Limb (tissue), 2 donors: Measurements from ENCODE around the gene CYCS.
"Not testable (repeated sequence)": the region's sequence is repeated elsewhere in the genome, so short reads cannot be mapped to it uniquely, and the experiment has no call there.

Source experiments
- DNase-seq, 2 donors: peaks; one replicate each; pipeline ENCODE4 v3.0.0-alpha.2; 2016; ENCODE audit errors: extremely low spot score in 2 of 2

The CYCS gene

DNA sequence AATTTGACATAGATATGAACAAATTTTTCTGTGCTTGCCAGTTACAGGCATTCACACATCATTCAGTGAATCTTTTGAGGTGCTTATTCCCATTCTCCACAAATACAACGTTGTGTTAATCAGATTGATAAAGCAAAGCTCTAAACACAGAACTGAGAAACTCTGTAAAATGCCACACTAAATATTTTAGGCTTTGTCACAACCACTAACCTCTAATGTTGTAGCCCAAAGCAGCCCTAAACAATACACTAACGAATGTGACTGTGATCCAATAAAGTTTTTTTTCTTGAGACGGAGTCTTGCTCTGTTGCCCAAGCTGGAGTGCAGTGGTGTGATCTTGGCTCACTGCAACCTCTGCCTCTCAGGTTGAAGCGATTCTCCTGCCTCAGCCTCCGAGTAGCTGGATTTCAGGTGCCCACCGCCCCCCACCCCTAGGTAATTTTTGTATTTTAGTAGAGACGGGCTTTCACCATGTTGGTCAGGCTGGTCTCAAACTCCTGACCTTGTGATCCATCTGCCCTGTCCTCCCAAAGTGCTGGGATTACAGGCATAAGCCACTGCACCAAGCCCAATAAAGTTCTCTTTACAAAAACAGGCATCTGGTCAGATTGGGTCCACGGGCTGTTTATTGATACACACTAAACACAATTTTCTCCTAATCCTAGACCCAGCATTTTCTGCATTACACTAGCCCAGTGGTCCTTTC is 6.9 kb downstream of the CYCS start:
- no peak for DNase-seq

DNA sequence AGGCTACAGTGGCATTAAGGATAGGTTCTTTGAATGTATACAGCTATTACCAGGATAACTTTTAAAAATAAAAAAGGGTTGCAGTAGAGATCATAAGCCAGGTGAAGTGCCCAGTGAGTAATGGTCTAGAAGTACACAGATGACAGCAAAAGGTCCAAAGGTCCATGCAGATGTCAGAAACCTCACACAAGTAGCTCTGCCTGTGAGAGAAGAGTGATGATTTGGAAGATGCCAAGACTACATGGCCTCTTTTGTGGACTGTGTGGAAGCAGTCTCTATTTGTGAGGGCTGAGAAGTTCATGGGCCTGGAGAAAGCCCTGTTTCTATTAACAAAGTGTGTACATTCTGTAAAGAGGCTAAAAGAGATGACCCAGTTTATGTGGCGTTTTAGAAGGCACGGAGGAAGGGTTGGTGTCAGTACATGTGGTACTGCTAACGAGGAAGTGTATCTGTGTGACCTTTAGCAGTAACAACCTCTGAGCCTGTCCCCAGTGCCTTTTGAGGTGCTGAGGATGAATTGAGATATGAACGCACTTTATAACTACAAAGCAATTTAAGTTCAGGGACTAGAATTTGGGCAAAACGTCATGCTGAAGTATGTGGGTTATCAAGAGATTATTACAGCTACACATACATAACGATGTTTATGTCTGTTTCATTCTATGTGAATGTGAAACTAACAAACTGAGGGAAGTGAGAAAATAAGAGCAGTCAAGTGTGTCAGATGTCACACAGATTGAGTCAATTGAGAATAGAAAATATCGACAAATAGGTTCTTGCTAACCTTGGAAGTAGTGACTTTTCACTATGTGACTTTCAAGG is 7.6 kb downstream of the CYCS start:
- DNase-seq, result no peak

DNA sequence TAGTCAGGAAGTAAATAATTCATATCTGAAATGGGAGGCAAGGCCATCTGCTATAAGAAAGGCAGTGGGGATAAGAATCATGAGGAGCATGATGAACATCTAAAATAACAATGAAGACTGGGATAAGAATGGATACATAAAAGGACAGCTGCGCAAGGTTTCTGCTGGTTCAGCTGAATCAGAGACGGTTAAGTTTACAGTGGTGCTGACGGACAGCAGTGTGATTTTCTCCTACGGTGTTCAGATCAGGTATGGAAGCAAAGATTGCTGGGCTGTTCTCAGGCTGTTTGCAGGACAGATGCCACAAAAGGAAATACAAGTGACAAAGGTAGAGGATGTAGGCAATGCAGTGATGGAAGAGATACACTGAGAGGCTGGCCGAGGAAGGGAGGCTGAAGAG is 8.4 kb downstream of the CYCS start:
- no peak for DNase-seq

- DNase-seq, result not testable (repeated sequence)
These were observed 14.5 kb downstream of the CYCS start for GRCh38 chr7:25110514-25110913.

- peak in 1 of 2 donors; percentile 8 for DNase-seq
These were observed 15.8 kb downstream of the CYCS start for GRCh38 chr7:25109276-25109675.

GRCh38 chr7:25105911-25106310 is 19.1 kb downstream of the CYCS start:
- DNase-seq, result no peak

DNA sequence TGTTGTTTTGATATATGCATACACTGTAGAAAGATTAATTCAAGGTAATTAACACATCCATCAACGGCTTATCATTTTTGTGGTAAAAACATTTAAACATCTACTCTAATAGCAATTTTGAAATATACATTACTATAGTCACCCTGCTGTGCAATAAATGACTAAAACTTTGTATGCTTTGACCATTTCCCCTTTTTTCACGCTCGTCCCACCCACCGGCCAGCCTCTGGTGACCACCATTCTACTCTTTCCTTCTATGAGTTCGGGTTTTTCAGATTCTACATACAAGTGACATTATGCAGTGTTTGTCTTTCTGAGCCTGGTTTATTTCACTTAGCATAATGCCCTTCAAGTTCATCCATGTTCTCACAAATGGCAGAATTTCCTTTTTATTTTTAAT is 21.3 kb downstream of the CYCS start:
- DNase-seq, result no peak

DNA sequence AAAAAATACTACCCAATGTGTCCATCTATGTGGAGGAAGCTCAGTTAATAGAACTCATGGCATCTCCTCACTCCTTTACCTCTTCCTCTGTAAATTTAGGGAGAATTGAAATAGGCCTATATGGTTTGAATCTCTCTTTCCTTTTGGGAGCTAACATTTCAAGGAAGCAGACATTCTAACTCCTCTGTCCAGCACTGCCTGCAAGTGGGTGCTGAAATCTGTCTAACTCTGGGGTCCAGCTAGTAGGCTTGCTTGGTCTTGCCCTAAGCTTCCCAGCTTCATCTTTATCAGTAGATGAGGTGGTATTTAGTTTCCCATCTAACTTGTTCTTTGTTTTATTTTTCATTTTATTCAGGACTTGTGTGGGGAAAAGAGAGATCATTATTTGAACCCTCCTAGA is 23.2 kb downstream of the CYCS start:
- no peak for DNase-seq

- DNase-seq, result peak; percentile 43 to 61
These were observed 26.7 kb downstream of the CYCS start for GRCh38 chr7:25098096-25099046.

- DNase-seq, result no peak
These were observed 29.3 kb downstream of the CYCS start for GRCh38 chr7:25095516-25096345.

- DNase-seq, result peak in 1 of 2 donors; percentile 77
These were observed 31.7 kb downstream of the CYCS start for GRCh38 chr7:25093268-25093826.

GRCh38 chr7:25091779-25092178 is 33.3 kb downstream of the CYCS start:
- no peak for DNase-seq

DNA sequence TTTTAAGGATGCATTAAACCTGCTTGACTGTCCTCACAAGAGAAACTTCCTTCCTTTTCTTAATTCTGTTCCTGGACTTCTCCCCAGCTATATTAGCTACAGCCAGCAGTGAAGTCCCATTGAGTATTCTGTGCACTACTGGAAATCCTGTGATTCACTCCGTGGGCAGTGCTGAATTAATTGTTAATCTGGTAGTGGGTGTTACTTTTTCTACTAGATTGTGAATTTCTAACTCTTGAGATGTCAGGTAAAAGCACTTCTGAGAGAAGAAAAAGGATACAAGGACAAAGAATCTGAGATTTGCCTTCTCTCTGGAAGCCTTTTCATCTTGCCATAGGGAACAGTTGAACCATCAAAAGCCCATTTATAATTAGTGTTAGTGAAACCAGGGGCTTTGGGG is 33.9 kb downstream of the CYCS start:
- no peak for DNase-seq

GRCh38 chr7:25090374-25090773 is 34.7 kb downstream of the CYCS start:
- no peak for DNase-seq

GRCh38 chr7:25087855-25088254 is 37.2 kb downstream of the CYCS start:
- DNase-seq, result no peak

- no peak for DNase-seq
These were observed 40.2 kb downstream of the CYCS start for GRCh38 chr7:25084821-25085220.

DNA sequence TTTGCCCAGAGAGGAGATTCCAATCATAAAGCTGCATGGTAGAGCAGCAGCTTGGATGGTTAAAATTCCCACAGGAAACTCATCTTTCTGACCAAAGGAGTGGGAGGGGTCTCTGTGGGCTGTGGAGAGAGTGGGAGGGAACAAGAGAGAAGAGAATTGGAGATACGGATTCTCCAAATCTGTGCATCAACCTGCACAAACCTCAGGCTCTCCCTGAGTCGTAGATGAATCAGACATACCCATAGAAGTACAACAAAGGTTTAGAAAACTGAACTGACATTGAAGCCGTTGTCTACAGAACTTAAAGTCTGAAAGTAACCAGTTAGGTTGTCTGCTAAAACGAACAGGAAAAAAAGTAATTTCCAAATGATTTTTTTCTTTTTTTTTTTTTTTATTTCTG is 41.9 kb downstream of the CYCS start:
- no peak for DNase-seq

- DNase-seq, result not testable (repeated sequence)
These were observed 43.0 kb downstream of the CYCS start for GRCh38 chr7:25082041-25082440.

GRCh38 chr7:25077096-25077495 is 48.0 kb downstream of the CYCS start:
- DNase-seq, result no peak

DNA sequence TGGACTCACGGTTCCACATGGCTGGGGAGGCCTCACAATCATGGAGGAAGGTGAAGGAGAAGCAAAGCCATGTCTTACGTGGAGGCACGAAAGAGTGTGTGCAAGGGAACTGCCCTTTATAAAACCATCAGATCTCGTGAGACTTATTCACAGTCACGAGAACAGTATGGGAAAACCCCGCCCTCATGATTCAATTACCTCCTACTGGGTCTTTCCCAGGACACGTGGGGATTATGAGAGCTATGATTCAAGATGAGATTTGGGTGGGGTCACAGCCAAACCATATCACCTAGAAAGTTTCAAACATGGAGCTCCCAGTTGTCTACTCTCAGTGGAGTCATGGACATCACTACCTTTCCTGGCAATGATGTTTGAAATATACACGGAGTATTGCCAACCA is 49.6 kb downstream of the CYCS start:
- no peak for DNase-seq

DNA sequence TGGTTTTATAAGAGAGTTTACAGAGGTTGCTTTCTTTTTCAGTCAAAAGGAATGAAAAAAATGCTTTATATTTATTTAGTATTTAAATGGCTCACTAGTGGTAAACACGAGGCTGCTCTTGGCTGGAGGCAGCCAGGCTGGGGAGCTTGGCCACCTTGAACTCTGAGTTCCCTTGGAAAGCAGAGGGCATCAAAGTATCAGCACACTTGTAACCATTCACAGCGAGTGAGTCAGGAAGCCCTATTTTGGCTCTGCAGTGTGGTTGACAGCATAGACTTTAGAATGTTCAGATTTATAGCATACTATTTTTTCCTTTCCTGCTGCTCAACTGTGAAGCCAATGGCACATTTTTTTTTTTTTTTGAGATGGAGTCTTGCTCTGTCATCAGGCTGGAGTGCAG is 51.6 kb downstream of the CYCS start:
- DNase-seq, result no peak
